HL-60/S4 (cell line): ENCODE data around the gene AGPAT4.
"Not testable (repeated sequence)": the region's sequence is repeated elsewhere in the genome, so short reads cannot be mapped to it uniquely, and the experiment has no call there.

ENCODE experiments used
- in situ Hi-C: fragments of 300-500 bp; cut with MboI; formaldehyde crosslinking; loops from 2 replicates; pipeline ENCODE4 v1.14.3; 2022; ENCODE audit warnings: low sequenced_read_pairs

Gene AGPAT4

DNA sequence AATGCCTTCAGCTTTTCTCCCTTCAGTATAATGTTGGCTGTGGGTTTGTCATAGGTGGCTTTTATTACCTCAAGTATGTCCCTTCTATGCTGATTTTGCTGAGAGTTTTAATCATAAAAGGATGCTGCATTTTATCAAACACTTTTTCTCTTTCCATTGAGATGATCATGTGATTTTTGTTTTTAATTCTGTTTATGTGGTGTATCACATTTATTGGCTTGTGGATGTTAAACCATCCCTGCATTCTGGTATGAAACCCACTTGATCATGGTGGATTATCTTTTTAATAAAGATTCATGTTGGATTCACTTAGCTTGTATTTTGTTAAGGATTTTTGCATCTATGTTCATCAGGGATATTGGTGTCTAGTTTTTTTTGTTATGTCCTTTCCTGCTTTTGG lies 150.5 kb downstream of the AGPAT4 start:
- in situ Hi-C loops = not testable (repeated sequence)

DNA sequence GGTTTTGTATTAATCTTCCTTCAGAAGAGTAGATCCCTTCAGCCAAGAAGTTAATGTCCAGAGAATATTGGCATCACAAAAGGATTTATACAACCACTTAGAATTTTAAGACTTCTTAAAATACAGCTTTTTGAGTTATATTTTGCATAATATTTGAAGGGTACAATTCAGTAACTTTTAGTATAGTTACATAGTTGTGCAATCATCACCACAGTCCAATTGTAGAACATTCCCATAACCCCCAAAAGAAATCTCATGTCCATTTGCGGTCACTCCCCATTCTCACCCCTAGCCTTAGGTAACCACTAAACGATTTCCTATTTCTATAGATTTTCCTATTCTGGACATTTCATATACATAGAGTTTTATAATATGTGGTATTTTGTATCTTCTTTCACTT lies 155.9 kb downstream of the AGPAT4 start:
- in situ Hi-C loops = no loop called here

DNA sequence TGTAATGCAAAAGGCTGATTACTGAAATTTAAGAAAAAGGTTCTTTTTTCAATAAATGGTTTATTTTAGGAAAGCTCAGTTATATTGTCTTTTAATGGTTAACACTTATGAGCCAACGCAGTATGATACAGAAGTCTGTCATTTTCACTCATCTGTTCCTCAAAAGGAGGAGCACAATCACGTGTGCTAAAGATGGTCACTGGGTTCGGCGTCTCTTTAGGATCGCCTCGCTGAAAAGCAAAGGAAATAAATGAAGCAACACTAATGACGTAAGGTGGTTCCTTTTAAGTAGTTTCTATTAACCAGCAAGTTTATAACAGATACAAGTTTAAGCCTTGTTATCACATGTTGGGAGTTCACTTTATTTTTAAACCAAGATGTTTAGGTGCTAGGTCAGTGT lies 156.6 kb downstream of the AGPAT4 start:
- in situ Hi-C loops = no loop called here

DNA sequence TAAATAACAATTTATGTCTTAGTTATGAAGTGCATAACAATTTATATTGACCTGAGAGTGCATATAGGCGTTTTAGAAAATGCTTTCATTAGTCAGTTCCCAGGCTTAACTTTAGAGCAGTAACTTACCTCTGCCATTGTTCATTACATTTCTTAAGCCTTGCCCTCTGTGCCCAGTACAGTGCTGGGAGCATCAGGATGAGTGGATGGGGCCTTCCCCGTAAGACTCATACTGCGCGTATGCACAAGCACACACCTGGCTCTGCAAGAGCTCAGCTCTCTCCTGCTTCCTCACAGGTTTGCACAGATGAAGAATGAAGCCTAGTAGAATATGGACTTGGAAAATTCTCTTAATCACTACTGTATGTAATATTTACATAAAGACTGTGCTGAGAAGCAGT lies 157.3 kb downstream of the AGPAT4 start:
- in situ Hi-C loops = no loop called here

DNA sequence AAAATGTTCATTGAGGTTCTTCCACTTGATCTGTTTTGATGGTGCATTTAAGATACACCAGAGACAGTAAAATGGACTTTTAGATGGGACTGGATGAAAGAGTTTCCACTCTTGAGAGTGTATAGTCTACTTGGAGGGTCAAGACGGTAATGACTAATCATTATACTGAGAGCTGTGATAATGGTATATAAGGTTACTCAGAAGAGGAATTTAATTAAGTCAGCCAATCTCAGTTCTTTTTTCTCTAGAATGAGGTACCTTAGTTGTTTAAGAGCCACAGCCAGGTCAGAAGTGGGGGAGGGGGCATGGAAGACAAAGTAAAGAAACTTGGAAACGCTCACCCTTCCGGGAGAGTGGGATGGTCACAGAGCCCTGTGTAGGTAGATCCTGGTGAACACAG lies 158.4 kb downstream of the AGPAT4 start:
- in situ Hi-C loops = no loop called here

DNA sequence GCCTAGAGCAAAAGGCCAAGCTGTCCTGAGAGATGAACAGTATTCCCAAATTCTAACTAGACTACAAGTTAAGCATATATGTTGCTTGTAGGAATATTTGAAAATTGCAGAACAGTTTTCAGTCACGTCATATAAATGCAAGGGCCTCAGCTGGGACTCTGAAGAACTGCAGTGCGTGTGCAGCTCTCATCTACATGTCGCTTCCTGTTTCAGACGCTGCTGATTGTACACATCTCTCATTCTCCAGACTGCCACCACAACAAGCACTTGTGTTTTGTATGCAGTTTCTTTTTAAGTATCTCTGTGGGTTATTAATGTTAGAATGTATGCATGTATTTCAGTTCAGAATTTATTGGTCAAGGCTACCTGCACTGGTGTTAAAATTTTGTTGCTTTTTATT lies 162.6 kb downstream of the AGPAT4 start:
- in situ Hi-C loops = no loop called here

DNA sequence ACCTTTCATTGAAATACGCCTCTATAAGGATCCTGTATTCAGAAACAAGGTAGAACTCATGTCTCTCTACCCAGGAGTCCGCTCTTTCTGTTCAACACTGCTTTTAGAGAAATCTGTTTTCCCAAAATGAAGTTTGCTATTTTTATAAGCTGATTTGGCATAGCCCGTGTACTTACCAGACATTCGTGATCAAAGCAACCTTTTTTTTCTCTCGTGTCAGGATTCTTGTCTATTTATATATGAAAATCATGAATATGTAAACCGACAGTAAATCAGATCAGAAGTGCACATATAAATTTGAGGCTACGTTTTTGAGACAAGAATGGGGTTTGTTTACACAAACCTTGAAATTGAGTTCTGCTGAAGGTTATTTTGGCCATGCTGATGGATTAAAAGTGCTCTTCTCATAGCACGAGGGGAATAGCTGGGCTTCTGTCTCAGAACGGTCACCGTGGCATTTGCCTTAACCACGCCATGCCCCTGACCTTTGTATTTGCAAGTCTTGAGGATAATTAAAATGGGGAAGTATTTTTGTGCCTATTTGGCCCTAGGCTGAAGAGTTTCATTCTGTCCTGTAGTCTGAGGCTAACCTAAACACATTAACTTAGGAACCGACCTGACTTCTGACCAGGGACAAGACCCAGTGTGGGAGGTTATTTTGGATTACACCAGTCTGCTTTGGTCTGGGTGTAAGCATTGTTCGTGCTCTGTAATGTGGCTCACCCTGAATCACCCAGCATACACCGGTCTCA lies 163.7 kb downstream of the AGPAT4 start:
- in situ Hi-C loops = no loop called here

DNA sequence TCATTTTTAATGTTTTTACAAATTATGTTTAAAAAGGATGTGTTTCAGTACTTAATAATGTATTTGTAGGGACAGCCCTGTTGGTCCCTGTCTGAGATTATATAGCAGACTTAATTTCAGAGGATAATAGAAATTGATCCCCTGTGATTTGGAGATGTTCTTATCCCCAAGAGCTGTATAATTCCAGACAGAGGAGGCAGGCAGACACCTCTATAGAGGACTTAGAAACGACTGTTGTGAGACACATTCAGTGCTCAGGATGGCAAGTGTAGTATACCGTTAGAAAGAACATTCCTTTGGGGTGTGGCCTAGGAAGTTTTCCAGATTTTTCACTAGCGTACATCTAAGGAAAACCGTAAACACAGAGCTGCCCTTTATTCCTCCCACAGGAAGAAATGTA lies 164.5 kb downstream of the AGPAT4 start:
- in situ Hi-C loops = no loop called here

DNA sequence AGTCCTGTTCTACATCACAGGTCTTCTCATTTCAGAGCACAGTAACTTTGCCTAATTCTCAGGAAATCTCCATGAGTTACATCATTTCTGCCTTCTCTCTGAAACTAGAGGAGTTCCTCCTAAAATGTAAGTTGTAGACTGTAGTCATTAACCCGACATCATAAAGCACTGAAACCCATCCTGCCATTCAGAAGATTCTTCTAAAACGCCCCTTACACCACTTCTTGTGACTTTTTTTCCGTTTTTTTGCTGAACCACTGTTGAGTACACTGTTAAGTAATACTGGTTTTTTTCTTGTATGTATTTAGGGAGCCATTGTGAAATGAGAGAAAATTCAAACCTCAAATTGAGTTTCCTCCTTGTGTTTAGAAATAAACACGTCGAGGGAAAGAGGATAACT lies 164.9 kb downstream of the AGPAT4 start:
- in situ Hi-C loops = no loop called here

DNA sequence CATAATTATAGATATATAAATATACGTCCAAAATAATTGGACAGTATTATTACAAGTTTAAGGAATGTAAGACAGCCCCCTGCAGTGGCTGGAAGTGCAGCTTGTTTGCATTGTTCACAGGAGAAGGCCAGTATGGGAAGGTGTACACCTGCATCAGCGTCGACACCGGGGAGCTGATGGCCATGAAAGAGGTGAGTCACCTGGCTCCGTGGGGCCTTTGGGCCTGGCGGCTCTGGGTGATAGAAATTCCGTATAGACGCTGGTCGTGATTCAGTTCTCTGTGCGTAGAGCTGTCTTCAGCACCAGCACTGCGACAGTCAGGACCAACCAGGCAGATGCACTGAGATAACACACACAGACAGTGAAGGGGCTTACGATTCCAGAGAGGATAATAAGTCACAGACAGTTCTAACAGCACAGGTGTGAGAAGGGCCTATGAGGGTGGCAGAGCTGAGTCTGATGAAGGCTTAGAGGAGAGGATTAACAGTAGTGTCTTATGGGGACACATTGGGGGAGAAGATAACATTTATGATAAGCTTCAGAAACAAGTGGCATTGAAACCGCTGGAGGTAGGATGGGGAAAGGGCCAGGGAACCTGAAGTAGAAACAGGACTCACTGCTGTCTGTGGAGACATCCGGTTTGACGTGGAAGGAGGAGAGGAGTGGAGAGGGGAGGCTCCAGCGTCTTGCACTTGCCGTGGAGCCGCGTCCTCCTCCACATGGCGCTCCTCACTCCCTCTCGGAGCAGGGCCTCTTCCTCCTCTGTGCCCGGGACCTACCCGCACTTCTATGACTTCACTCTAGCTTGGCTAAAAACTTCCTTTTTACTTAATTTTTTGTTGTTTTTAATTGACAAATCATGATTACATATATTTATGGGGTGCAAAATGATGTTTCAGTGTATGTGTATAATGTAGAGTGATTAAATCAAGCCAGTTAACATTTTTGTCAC lies 165.8 kb downstream of the AGPAT4 start:
- in situ Hi-C loops = no loop called here

DNA sequence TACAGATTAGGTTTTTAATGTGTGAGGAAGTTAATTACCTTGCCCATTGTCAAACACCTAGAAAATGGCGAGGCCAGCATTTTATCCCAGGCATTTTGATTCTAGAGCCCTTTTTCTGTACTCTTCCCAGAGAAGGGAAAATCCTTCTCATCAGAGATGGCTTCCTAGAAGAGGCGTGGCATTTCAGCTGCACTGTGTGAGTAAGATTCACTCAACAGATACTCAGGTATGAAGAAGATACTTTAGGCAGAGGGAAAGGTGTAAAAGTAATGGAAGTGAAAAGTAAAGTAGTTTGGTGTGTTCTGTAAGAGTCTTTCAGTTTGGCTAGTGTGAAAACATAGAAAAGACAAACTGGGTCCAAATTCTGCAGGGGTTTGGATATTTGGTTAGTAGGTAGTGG lies 168.5 kb downstream of the AGPAT4 start:
- in situ Hi-C loops = no loop called here

DNA sequence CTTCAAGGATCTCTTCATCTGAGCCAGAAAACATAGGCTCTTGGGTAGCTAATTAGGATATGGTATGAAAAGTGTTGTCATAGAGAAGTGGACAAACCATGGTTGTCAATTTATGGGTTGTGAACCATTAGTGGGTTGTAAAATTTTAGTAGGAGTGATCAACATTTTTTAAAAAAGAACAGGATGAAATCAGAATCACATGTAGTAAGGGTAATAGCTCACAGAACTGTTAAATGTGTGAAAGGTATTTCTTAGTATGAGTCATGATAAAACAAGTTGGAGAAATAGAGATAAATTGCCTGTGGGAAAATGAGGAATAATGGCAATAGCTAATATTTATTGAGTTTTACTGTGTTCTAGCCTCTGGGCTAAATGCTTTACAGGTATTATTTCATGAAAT lies 168.9 kb downstream of the AGPAT4 start:
- in situ Hi-C loops = no loop called here

DNA sequence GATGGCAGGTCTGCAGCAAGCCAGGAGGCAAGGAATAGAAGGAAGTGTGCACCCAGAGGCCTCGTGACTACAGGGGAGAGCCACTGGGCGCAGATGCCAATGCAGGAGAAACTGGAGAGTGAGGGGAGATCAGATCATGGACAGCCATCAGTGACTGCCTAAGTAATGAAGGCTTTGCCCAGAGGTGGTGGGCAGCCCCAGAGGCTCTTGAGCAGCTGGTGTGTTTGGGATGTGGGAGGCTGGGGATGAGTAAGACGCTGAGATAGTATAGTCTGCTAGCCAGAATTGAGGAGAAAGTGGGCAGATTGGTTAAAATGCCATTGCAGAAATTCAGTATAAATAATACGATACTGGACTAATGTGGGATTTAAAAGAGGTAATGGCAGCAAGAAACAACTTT lies 170.4 kb downstream of the AGPAT4 start:
- in situ Hi-C loops = no loop called here

DNA sequence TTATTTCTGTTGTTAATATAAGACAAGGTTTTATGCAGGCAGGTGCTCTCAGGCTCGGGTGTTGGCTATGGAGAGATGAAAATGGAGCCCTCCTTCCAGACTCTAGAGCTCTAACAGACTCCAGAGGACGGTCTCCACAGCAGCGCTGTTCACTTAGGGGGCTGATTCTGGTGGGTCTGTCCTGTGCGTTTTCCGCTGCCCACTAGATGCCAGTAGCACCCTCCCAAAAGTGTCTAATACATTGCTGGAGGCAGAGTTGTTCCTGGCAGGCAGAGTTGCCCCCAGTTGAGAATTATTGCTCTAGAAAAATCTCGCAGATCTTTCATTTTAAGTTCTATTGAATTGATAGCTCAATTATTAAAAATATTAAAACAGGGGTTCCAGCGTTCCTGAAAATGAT lies 172.3 kb downstream of the AGPAT4 start:
- in situ Hi-C loops = no loop called here

DNA sequence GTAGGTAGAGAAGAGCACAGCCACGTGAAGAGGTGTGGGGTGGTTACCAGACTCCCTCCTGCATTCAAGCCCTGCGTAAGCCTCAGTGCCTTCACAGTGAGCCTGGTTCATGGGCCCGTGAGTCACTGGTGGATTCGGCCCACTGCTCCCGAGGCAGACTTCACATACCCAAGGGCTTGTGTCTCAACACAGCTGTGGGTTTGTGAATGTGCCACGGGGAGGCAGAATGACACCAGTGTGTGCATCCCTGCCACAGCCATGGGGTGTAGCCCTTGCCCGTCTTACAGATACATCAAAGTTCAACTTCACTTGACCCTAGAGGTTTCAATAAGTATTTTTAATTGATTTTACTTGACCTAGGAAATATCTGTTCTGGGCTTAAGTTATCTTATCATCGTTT lies 173.8 kb downstream of the AGPAT4 start:
- in situ Hi-C loops = no loop called here

DNA sequence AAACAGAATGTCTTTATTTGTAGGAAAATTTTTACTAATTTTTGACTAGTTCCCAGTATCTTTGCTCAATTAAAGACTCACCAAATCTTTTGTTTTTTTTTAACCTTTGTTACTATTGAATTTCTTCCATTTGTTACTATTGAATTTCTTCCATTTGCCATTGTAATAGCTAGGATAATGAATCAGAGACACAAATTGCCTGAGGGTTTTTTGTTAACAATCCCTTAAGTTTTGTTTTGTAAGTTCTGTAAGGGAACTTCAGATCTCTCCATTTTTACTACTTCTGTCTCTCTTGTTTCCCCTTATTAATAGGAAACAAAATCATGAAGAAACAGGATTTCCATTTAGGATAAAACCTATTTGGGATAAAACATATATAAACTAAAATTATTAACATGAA lies 177.9 kb downstream of the AGPAT4 start:
- in situ Hi-C loops = no loop called here

DNA sequence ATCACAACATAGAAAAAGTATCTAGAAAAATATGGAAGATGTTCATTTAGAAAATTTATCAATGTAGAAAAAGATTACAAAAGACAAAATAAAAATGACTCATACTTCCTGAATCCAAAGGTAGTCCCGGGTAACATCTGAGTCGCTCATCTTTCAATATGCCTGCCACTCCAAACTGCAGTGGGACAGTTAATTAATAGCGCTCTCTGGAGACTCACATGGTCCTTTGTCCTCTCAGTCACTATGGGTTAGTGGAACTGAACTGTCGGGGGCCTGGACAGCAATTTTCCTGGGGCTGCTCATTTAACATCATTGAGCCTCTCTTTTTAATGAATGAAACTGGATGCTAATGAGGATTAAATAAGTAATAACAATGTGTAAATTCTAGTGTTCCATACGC lies 178.9 kb downstream of the AGPAT4 start:
- in situ Hi-C loops = no loop called here

DNA sequence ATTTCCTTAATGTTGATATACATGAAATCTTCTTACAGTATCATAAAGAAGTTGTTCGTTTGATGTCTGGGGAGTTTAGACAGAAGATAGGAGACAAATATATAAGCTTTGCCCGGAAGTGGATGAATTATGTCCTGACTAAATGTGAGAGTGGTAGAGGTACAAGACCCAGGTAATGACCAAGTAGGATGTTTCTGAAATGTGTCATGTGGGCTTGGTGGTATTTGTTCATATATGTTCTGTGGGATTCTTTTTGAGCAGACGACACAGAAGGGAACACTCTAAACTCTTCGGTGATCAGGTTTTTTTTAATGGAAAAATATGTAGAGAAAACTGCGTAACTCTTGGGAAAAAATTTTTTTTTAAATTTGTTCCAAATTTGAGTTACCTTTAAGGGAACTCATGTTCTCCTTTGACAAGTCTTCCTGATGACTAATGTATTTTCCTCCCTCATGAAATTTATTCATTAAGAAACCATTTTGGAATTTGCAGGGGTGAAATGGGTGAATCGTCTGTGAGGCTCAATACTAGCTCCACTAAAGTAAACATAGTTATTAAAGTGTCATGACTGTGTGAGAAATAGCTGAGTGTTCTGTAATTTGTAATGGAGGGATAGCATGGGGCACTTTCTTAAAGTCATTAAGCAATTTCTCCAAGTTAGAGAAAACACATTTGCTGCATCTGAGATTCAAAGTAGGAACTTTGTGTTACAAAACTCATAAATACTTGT lies 181.7 kb downstream of the AGPAT4 start:
- in situ Hi-C loops = no loop called here

DNA sequence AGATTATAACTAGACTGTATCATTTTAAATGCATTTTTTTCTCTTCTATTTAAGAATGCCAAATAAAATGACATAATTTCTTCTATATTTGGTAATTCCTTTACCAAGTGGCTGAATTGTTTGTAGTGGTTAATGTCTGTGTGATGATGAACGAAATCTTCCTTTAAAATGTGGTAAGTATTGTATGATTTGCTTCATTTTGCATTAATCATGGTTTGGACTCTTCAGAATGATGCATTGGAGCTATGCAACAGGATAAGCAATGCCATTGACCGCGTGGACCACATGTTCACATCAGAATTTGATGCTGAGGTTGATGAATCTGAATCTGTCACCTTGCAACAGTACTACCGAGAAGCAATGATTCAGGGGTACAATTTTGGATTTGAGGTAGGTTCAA lies 182.7 kb downstream of the AGPAT4 start:
- in situ Hi-C loops = no loop called here

DNA sequence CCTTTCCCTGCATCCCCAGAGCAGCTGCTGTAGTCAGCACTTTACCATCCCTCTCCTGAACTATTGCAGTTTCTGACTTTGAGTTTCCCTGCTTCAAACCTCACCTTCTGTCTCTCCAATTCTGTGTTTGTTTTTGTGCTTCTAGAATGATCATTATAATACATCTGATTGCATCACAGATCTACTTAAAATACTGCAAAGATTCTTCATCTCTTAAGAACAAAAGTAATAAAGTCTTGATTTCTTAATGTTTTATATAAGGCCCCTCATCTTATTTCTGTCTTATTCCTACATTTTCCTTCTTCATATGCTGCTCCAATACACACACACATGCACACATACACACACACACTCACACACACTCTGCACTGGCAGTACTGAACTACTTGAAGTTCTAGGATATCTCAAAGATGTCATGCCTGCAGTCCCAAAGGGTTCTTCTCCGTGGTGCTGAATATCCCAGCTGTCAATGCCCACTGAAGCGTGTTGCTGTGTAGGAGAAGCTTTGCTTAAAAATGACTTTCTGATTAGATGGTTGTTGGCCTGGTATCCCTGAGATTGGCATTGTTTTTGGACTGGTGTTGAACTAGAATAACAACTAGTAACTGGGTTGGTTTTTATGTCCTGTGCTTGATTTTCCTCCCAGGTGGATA lies 185.1 kb downstream of the AGPAT4 start:
- in situ Hi-C loops = no loop called here

DNA sequence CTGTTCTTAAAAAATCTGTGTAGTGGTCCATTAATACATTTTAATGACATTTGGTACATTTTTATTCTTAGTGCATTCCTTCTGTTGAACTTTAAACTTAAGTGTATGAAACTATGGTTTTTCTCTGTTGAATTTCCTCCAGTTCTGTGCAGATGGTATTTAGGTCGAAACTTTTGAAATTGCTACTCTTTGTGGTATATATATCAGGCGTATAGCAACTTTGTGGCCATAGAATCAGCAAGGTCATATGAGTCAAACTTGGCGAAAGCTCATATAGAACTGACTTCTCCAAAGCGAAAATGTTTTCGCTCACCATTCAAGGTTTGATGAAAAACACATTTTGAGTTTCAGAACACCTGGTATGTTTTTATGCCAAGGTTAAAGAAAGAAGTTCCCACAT lies 188.6 kb downstream of the AGPAT4 start:
- in situ Hi-C loops = no loop called here
